ENCODE data around the gene MADD.

GRCh38 chr11:47378010-47378835 lies 108.3 kb downstream of the MADD start, which contains the start of gene SPI1:
- TF ChIP-seq POLR2AphosphoS5 (IDR thresholded peaks at IDR 0.05; ENCODE audit: low read depth, low read length) (peak; percentile 87), POLR2A (IDR thresholded peaks at IDR 0.05; ENCODE audit: low read depth, low read length) (peak; percentile 77)
